Globus pallidus (tissue), 1 donor: ENCODE data around the gene MED28.
"Not testable (repeated sequence)": the region's sequence is repeated elsewhere in the genome, so short reads cannot be mapped to it uniquely, and the experiment has no call there.

Source experiments
- DNase-seq: peaks from one replicate; pipeline ENCODE4 v3.0.0-alpha.2; 2015; ENCODE audit warnings: low spot score

MED28 gene

DNA sequence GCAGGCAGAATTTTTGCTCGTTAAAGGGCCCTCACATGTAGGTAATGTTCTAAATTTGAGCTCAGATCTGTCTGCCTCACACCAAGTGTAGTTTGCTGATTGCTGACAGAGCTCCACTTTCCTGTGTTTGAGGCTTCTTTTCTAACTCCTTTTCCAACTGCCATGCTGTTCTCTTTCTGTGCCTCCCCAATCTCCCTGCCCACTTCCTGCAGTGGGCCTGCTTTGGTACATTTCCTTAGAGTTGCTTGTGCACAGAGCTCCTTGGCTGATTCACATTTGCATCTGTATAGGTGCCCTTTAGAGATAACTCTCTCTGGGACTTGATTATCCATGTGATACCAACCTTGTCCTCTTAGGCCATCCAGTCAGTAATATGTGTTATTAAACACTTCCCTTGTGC is 4.5 kb downstream of the MED28 start:
- no peak for DNase-seq

GRCh38 chr4:17619416-17620105 is 5.1 kb downstream of the MED28 start:
- no peak for DNase-seq

GRCh38 chr4:17623451-17624001 is 9.1 kb downstream of the MED28 start:
- no peak for DNase-seq

GRCh38 chr4:17624821-17625220 is 10.4 kb downstream of the MED28 start:
- peak; percentile 44 for DNase-seq

- DNase-seq = no peak
Measured at GRCh38 chr4:17630228-17630627, 15.8 kb downstream of the MED28 start.

DNA sequence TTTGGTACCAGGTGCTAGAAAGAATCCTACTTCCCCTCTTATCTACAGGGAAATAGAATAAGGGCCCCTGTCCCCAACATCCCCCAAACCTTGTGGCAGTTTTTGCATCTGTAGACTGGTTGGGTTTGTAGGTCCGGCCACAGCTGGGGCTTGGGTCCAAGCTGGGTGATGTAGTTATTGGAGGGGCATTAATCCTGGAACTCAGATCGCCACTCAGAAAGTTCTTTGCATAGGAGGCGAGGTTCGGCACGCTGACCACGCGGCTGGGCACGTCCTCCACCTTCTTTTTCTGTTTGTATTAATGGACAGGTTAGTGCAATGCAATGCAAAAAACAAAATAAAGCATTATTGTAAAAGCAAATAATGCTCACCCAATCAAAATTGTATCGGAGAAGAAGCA is 19.2 kb downstream of the MED28 start:
- DNase-seq = no peak

DNA sequence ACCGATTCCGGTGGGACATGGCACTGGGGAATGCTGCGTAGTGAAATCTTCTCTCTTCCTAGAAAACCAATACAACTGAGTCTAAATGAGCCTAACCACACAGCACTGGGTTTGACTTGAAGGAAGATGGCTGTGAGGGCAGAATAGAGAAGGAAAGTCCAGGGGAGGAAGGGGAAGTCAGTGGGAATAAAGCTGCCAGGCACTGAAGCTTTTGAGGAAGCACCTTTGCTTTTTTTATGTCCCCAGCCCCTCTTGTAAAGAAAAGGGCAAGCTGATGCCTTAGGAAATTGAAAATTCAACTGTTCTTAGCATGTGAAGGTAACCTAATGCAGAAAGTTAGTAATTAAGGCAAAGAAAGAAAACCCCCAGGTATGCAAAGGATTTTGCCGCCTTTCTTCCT is 20.6 kb downstream of the MED28 start:
- DNase-seq = no peak

DNA sequence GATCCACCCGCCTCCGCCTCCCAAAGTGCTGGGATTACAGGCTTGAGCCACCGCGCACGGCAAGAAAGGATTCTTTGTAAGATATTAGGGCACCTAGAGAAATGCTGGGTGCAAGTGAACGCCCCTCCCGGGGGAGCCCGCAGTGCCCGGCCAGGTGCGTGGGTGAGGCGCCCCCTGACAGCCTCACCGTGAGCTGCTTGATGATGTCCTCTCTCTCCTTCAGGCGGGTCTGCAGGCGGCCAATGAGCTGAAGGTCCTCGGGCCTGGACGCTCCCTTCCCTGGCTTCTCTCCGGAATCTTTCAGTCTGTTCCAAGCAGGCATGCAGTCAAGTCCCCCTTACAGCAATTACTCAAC is 21.9 kb downstream of the MED28 start:
- DNase-seq = no peak

- DNase-seq = peak; percentile 83
Measured at GRCh38 chr4:17636696-17637622, 22.5 kb downstream of the MED28 start.

- no peak for DNase-seq
Measured at GRCh38 chr4:17639136-17639535, 24.7 kb downstream of the MED28 start.

GRCh38 chr4:17642398-17642783 is 27.9 kb downstream of the MED28 start:
- no peak for DNase-seq

GRCh38 chr4:17646693-17647092 is 32.3 kb downstream of the MED28 start:
- DNase-seq = no peak

DNA sequence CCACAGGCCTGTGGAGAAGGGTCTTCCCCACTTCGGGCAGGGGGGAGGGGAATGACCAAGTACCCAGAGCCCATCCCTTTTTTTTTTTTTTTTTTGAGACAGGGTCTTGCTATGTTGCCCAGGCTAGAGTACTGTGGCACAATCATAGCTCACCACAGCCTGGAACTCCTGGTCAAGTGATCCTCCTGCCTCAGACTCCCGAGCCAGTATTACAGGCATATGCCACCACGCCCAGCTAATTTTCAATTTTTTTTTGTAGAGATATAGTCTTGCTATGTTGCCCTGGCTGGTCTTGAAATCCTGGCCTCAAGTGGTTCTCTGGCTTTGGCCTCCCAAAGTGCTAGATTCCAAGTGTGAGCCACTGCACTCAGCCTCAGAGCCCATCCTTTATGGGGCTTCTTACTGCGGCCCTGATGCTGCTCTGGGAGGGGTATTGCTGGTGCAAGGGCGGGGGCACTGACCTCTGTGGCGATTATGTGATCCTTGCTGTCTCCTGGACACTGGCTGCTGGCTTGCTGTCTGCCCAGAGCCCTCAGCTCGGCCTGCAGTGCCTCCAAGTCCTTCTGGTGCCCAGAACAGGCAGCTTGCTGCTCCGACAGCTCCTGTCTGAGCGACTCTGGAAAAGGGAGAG is 32.9 kb downstream of the MED28 start:
- no peak for DNase-seq

GRCh38 chr4:17647927-17648326 is 33.5 kb downstream of the MED28 start:
- no peak for DNase-seq

DNA sequence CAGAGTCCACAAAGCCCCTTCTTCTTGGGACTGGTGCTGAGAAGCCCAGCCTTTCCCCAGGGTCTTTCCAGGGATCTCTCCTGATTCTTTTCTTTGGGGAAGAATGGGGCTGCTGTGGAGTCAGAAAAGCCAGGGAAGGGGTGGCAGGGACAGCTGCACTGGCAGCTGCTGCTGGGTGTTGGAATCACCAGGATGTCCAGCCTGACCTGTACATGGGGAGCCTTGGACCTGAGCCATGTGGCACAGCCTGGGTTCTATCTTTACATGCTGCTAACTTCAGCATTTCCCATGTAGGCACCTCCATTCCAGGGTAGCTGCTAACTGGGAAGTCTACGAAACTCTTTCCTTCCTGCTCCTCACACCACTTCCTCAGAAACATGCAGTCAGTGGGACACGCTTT is 36.0 kb downstream of the MED28 start:
- no peak for DNase-seq

DNA sequence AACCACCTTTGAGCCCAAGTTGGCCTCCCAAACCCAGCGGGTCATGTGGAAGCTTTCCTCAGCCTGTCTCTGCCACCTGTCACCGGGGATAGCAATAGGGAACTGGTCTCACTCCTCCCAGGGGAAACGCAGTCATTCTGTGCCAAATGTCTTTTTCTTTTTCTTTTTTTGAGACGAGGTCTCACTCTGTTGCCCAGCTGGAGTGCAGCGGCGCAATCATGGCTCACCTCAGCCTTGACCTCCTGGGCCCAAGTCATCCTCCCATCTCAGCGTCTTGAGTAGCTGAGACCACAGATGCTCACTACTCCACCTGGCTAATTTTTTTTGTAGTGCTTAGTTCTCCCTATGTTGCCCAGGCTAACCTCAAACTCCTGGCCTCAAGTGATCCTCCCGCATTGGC is 40.3 kb downstream of the MED28 start:
- DNase-seq = no peak

DNA sequence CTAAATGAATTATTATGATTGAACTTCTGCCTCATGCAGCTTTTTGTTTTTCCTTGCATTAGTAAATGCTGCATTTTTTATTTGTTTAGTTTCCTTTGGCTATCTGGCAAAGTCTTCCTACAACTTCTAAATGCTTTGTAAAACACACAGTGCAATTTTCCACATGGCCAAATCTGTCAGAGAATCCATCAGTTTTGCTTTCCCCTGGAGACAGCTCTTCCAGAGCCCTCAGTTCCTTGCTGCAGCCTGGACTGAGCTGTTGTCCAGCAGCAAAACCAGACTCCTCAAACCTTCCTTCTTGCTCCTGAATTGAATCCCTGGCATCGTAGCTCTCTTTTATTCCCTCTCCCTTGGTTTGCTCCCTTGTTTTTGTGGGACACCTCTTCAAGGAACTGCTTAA is 42.6 kb downstream of the MED28 start:
- no peak for DNase-seq

DNA sequence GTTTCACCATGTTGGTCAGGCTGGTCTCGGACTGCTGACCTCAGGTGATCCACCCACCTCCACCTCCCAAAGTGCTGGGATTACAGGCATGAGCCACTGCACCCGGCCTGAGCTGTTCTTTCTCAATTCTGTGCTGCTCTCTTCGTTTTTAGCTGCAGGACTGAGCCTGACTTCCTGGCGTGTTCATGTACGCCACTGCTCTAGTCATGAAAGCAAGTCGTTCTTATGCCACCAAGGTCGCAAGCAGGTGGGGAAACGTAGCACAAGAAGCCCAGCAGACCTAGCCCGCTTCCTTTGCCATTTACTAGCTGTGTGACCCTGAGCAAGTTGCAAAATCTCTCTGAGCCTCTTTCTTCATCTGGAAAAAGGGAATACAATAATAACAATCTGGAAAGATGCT is 43.4 kb downstream of the MED28 start:
- DNase-seq = no peak

- not testable (repeated sequence) for DNase-seq
Measured at GRCh38 chr4:17659196-17659595, 44.8 kb downstream of the MED28 start.

DNA sequence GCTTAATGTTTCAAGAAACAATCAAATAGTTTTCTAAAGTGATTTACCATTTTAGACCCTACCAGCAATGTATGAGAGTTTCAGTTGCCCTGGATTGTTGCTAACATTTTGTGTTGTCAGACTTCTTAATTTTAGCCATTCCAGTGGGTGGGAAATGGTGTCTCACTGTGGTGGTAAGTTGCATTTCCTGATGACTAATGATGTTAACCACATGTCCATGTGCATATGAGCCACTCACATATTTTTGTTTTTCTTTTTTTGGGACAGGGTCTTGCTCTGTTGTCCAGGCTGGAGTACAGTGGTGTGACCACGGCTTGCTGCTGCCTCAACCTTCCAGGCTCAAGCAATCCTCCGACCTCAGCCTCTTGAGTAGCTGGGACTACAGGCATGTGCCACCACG is 48.3 kb downstream of the MED28 start:
- DNase-seq = no peak

DNA sequence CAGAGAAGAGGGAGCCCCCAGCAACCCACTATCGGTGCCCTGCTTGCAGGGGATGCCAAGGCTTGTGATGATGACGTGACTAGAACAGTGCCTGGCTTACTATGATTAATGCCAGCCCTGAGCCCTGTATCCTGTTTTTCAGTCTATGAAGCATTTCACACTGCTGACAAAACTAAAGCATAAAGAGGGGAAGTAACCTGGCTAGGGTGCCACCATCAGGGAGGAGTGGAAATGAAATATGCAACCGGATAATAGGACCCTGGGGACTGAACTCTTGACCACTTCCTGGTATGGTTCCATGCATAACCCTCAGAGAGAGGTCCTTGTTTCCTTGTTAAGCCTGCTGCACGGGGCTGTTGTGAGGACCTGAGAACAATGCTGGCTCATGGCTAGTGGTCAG is 50.3 kb downstream of the MED28 start:
- no peak for DNase-seq

DNA sequence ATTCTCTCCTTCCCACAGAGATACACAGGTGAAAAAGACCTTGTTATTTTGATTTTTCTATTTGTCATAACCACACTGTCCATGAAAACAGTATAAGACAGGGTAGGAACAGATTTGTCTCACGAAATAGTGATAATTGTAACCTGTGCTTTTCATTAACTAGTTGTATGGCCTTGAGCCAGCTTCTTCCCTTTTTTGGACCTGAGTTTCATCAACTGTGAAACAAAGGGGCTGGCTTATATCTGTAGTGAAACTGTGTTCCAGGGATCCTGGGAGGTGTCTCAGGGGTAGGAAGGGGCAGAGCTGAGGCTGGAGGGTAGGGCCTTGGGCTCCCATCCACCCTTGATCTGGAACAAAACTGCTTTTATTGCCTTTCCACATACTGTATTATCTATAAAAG is 50.9 kb downstream of the MED28 start:
- DNase-seq = no peak

DNA sequence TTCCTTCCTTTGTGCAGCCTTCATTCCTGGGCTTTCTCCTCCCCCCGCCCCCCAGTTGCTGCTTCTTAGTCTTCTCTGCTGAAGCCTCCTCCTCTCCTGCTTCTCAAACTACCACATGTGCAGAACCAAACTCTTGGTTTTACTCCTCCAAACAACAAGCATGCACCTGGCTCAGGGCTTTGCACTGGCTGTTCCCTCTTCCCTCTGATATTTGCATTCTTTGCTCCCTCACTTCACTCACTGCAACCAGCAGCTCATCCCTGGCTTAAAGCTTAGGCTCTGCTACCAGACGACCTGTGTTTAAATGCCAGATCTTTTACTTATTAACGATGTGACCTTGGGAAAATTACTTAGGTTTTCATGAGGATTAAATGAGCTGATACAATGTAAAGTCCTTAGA is 51.4 kb downstream of the MED28 start:
- DNase-seq = no peak
